IMR-90 (cell line): Measurements from ENCODE around the gene GDPD5. TPM values are rescaled to one million over a fixed set of nuclear protein-coding genes. Genes with fewer than 3 reads are reported as not detected.

ENCODE experiments used
- ATAC-seq: fragments of 200-7000 bp; cut with Tn5 transposase; 2 replicates; pipeline ENCODE4 v1.9.1; 2020; ENCODE audit warnings: low read depth, mild to moderate bottlenecking, moderate library complexity
- BruUV-seq: library from RNA; stranded (reverse); fragments of 400-500 nt; replicated peaks from 2 replicates; lab custom pipeline; 2021; lab: Mats Ljungman, UMichigan
- CTCF ChIA-PET: fragments of 300-600 bp; formaldehyde crosslinking; extraction: SDS; loops from one replicate; lab custom pipeline; 2021; ENCODE audit warnings: antibody characterized with exemption; lab: Yijun Ruan, JAX
- POLR2A ChIA-PET: fragments of 300-600 bp; sonication (Branson Sonifier 250); formaldehyde crosslinking; loops from one replicate; lab custom pipeline; 2022; ENCODE audit warnings: antibody characterized with exemption; ENCODE audit not compliant: unreplicated experiment; lab: Charles Lee
- DNase-seq: peaks from one replicate; pipeline ENCODE4 v3.0.0; 2013
- H2AFZ ChIP-seq: replicated peaks from 2 replicates; pipeline ENCODE3; 2013; ENCODE audit warnings: low read length, mild to moderate bottlenecking; ENCODE audit not compliant: poor library complexity
- H2AK5ac ChIP-seq: 2 replicates; pipeline ENCODE4 v1.6.1; 2013; ENCODE audit warnings: low read depth, low read length, inconsistent platforms
- H2AK9ac ChIP-seq: replicated peaks from 2 replicates; pipeline ENCODE3; 2013; ENCODE audit warnings: mild to moderate bottlenecking, low read depth, low read length, moderate library complexity; ENCODE audit not compliant: poor library complexity
- H2BK120ac ChIP-seq: 2 replicates; pipeline ENCODE4 v1.6.1; 2013; ENCODE audit warnings: low read depth, low read length, inconsistent platforms
- H2BK15ac ChIP-seq: 3 replicates; pipeline ENCODE4 v1.6.1; 2013; ENCODE audit warnings: low read depth, low read length, inconsistent platforms
- H2BK20ac ChIP-seq: 2 replicates; pipeline ENCODE4 v1.6.1; 2013; ENCODE audit warnings: low read depth, mild to moderate bottlenecking, inconsistent platforms, low read length, moderate library complexity
- H2BK5ac ChIP-seq: 2 replicates; pipeline ENCODE4 v1.6.1; 2013; ENCODE audit warnings: mild to moderate bottlenecking, low read depth, low read length, inconsistent platforms; ENCODE audit not compliant: poor library complexity, severe bottlenecking
- H3K14ac ChIP-seq: replicated peaks from 2 replicates; pipeline ENCODE4 v1.6.1; 2013; ENCODE audit warnings: low read depth, low read length, inconsistent platforms
- H3K18ac ChIP-seq: 2 replicates; pipeline ENCODE4 v1.6.1; 2013; ENCODE audit warnings: low read depth, low read length, control low read depth
- H3K23ac ChIP-seq: 2 replicates; pipeline ENCODE4 v1.6.1; 2013; ENCODE audit warnings: low read depth, low read length, inconsistent platforms
- H3K27ac ChIP-seq: 2 replicates; pipeline ENCODE4 v1.5.1; 2013; ENCODE audit warnings: mild to moderate bottlenecking, control low read depth, low read length; ENCODE audit not compliant: insufficient read depth
- H3K27me3 ChIP-seq: 2 replicates; pipeline ENCODE4 v1.6.1; 2013; ENCODE audit warnings: low read length; ENCODE audit not compliant: control insufficient read depth, insufficient read depth
- H3K36me3 ChIP-seq: 2 replicates; pipeline ENCODE4 v1.6.1; 2013; ENCODE audit warnings: low read length, mixed read lengths; ENCODE audit not compliant: control insufficient read depth, insufficient read depth
- H3K4ac ChIP-seq: 2 replicates; pipeline ENCODE4 v1.6.1; 2013; ENCODE audit warnings: low read depth, low read length, inconsistent platforms
- H3K4me1 ChIP-seq: 2 replicates; pipeline ENCODE4 v1.6.1; 2013; ENCODE audit warnings: low read length, mixed read lengths; ENCODE audit not compliant: control insufficient read depth, insufficient read depth
- H3K4me2 ChIP-seq: 2 replicates; pipeline ENCODE4 v1.6.1; 2013; ENCODE audit warnings: low read depth, mild to moderate bottlenecking, control low read depth, low read length, moderate library complexity
- H3K4me3 ChIP-seq: 2 replicates; pipeline ENCODE4 v1.5.1; 2013; ENCODE audit warnings: low read depth, mild to moderate bottlenecking, control low read depth, low read length, moderate library complexity; ENCODE audit not compliant: insufficient read depth
- H3K56ac ChIP-seq: 2 replicates; pipeline ENCODE4 v1.6.1; 2013; ENCODE audit warnings: low read length, inconsistent platforms; ENCODE audit not compliant: insufficient read depth; ENCODE audit errors: extremely low read depth
- H3K79me1 ChIP-seq, 2 experiments: 2 replicates each; pipeline ENCODE4 v1.6.1; 2013; ENCODE audit warnings: low read length in 2 of 2, inconsistent platforms in 1 of 2, low read depth in 1 of 2
- H3K9ac ChIP-seq: 2 replicates; pipeline ENCODE4 v1.6.1; 2013; ENCODE audit warnings: low read depth, low read length, control low read depth
- H3K9me1 ChIP-seq: 2 replicates; pipeline ENCODE4 v1.6.1; 2013; ENCODE audit warnings: low read length, inconsistent platforms; ENCODE audit not compliant: insufficient read depth
- H3K9me3 ChIP-seq: 2 replicates; pipeline ENCODE4 v1.6.1; 2013; ENCODE audit warnings: low read length; ENCODE audit not compliant: control insufficient read depth, insufficient read depth
- H4K20me1 ChIP-seq: 2 replicates; pipeline ENCODE4 v1.6.1; 2013; ENCODE audit warnings: low read length, inconsistent platforms; ENCODE audit not compliant: insufficient read depth
- H4K5ac ChIP-seq: 2 replicates; pipeline ENCODE4 v1.6.1; 2013; ENCODE audit warnings: mild to moderate bottlenecking, low read depth, low read length, control low read depth
- H4K8ac ChIP-seq, 2 experiments: 2 replicates each; pipeline ENCODE4 v1.6.1; 2013; ENCODE audit warnings: low read depth in 2 of 2, low read length in 2 of 2, control low read depth in 1 of 2, inconsistent platforms in 1 of 2
- H4K91ac ChIP-seq: 2 replicates; pipeline ENCODE4 v1.6.1; 2013; ENCODE audit warnings: low read depth, low read length, inconsistent platforms; ENCODE audit not compliant: insufficient read depth
- BHLHE40 ChIP-seq: fragments of 150-350 bp; IDR thresholded peaks from 2 replicates; pipeline ENCODE4 v1.6.1; 2016; ENCODE audit warnings: mild to moderate bottlenecking, low read depth, low read length
- FOS ChIP-seq: fragments of 150-350 bp; IDR thresholded peaks from 2 replicates; pipeline ENCODE4 v1.6.1; 2016; ENCODE audit warnings: low read depth, low read length
- MXI1 ChIP-seq: IDR thresholded peaks from 2 replicates; pipeline ENCODE4 v1.6.1; 2012; ENCODE audit warnings: low read depth, mild to moderate bottlenecking, low read length, moderate library complexity, borderline replicate concordance
- WGBS, 2 experiments: methylation state at CpG; one replicate each; pipeline versions ENCODE4 v1.1.5 to v1.1.7; 2013; ENCODE audit warnings: missing lambda C conversion rate in 2 of 2; ENCODE audit not compliant: insufficient read length in 1 of 2; ENCODE audit errors: extremely low coverage in 2 of 2; 5-methylcytosine and 5-hydroxymethylcytosine counted together
- dilution Hi-C: fragments of 300-500 bp; cut with HindIII; formaldehyde crosslinking; loops from one replicate; pipeline ENCODE4 v1.14.3; 2018; ENCODE audit warnings: low sequenced_read_pairs; ENCODE audit not compliant: unreplicated experiment
- in situ Hi-C: fragments of 300-500 bp; cut with MboI; formaldehyde crosslinking; loops from 3 replicates; pipeline ENCODE4 v1.14.3; 2019; ENCODE audit warnings: low sequenced_read_pairs, inconsistent platforms, mixed read lengths
- intact Hi-C: fragments of 100-400 bp; cut with micrococcal nuclease; formaldehyde crosslinking; loops from 2 replicates; pipeline ENCODE4 v1.10.0; 2022
- polyA plus RNA-seq, 3 experiments: library from polyadenylated mRNA; depleted of rRNA; stranded (reverse); fragments of >200 nt; gene quantifications; 2 replicates each; pipeline ENCODE4 v1.2.3, GENCODE V29; 2012; ENCODE audit warnings: low replicate concordance in 1 of 3
- total RNA-seq: library from RNA; depleted of rRNA; stranded (reverse); fragments of >200 nt; gene quantifications from 2 replicates; pipeline ENCODE4 v1.2.3, GENCODE V29; 2012

The GDPD5 gene
- total and polyA plus RNA-seq, 2 of the 4 experiments (the other 2 are of a cell fraction), result 2.0 to 7.9 TPM

GRCh38 chr11:75429902-75430713, 95.6 kb downstream of the GDPD5 start:
- Histone ChIP-seq H3K27ac (no peak overlapping the region; the same call in 1 of the 2 replicates), H4K20me1 (0 out of 2 replicates have a peak, but pooled peaks cover 3% of the 10 kb centered on the region), H3K4me3 (peak overlapping the region; percentile 40), H2BK120ac (peak overlapping the region; percentile 59; the same call in 1 of the 2 replicates), H3K18ac (no peak overlapping the region), H3K79me1 (no peaks in the 10 kb centered on the region), H4K5ac (peak overlapping the region; percentile 30; the same call in 1 of the 2 replicates), H3K9me3 (peaks cover 6% of the 10 kb centered on the region), H4K8ac (peak overlapping the region; percentile 60 to 86; a peak in 3 of 4 replicates), H3K27me3 (peaks cover 36% of the 10 kb centered on the region), H3K23ac (peak overlapping the region; percentile 85; the same call in 1 of the 2 replicates), H3K9ac (peak overlapping the region; percentile 20; the same call in 1 of the 2 replicates), H2BK5ac (peak overlapping the region; percentile 4), H3K4ac (peak overlapping the region; percentile 43), H2AK5ac (peak overlapping the region; percentile 72; the same call in 1 of the 2 replicates), H3K4me2 (peak overlapping the region; percentile 48), H3K4me1 (0 out of 2 replicates have a peak, but pooled peaks cover 3% of the 10 kb centered on the region), H4K91ac (no peak overlapping the region; the same call in 1 of the 2 replicates), H2AK9ac (peak overlapping the region; percentile 74), H3K56ac (no peak overlapping the region), H2AFZ (peak overlapping the region; percentile 91), H3K14ac (no peak overlapping the region), H3K36me3 (no peaks in the 10 kb centered on the region; the same call in 1 of the 2 replicates), H2BK20ac (no peak overlapping the region), H2BK15ac (no peak overlapping the region; the same call in 2 of the 3 replicates), H3K9me1 (no peaks in the 10 kb centered on the region)
- ChIA-PET CTCF (no interaction called here), POLR2A (interaction anchor here (0.6 kb wide), 1 partner anchor 1285 kb away, joined by 3 read pairs; no protein-coding TSS in a partner anchor)
- in situ Hi-C loops, result no loop called here
- peak; percentile 63 for DNase-seq
- 3% methylated on average over 84 of the region's 134 CpGs; no CpG with 5 or more reads in 1 of the 2 experiments for WGBS, 2 experiments
- dilution Hi-C loops, result no loop called here
- intact Hi-C loops, result no loop called here
- TF ChIP-seq BHLHE40 (peak; percentile 41; the same call in 1 of the 2 replicates), MXI1 (no peak; the same call in 1 of the 2 replicates), FOS (no peak)
- no TSS peak for BruUV-seq
- peak; percentile 89 for ATAC-seq
